Panc1 (cell line): ENCODE results near the gene RNF7. TPM values are rescaled to one million over a fixed set of nuclear protein-coding genes. Genes with fewer than 3 reads are reported as not detected.

Experiments
- ATAC-seq: fragments of 200-7000 bp; cut with Tn5 transposase; 2 replicates; pipeline ENCODE4 v1.9.1; 2020; ENCODE audit warnings: mild to moderate bottlenecking, moderate library complexity
- BruUV-seq: library from RNA; stranded (reverse); fragments of 400-500 nt; replicated peaks from 2 replicates; lab custom pipeline; 2021; lab: Mats Ljungman, UMichigan
- CTCF ChIA-PET: fragments of 300-600 bp; sonication (Branson Sonifier 250); formaldehyde crosslinking; loops from one replicate; lab custom pipeline; 2022; ENCODE audit warnings: antibody characterized with exemption; lab: Charles Lee
- POLR2A ChIA-PET: fragments of 300-600 bp; sonication (Branson Sonifier 250); formaldehyde crosslinking; loops from one replicate; lab custom pipeline; 2022; ENCODE audit warnings: antibody characterized with exemption; lab: Charles Lee
- DNase-seq: peaks from one replicate; pipeline ENCODE4 v3.0.0-alpha.2; 2010; ENCODE audit warnings: low read depth, low spot score
- H3K27ac ChIP-seq: 2 replicates; pipeline ENCODE4 v1.5.1; 2011; ENCODE audit warnings: mild to moderate bottlenecking, low read length, inconsistent platforms
- H3K27me3 ChIP-seq: fragments of 200-500 bp; sonication (Bioruptor generic); 2 replicates; pipeline ENCODE4 v1.6.0; 2014; ENCODE audit warnings: low read length, inconsistent platforms; ENCODE audit not compliant: control insufficient read depth, insufficient read depth
- H3K36me3 ChIP-seq: fragments of 200-500 bp; sonication (Bioruptor generic); 2 replicates; pipeline ENCODE4 v1.5.1; 2014; ENCODE audit warnings: inconsistent platforms, mild to moderate bottlenecking, low read length, moderate library complexity; ENCODE audit not compliant: control insufficient read depth, insufficient read depth
- H3K4me1 ChIP-seq: 2 replicates; pipeline ENCODE4 v1.5.1; 2011; ENCODE audit warnings: inconsistent platforms, mild to moderate bottlenecking, low read length, moderate library complexity; ENCODE audit not compliant: control insufficient read depth, insufficient read depth
- H3K4me3 ChIP-seq, 2 experiments: 2 replicates each; pipeline ENCODE4 v1.5.1; 2011 to 2012; ENCODE audit warnings: low read depth in 2 of 2, low read length in 2 of 2, mild to moderate bottlenecking in 2 of 2, inconsistent platforms in 1 of 2, moderate library complexity in 1 of 2
- H3K9me3 ChIP-seq: fragments of 200-500 bp; sonication (Bioruptor generic); 2 replicates; pipeline ENCODE4 v1.5.1; 2014; ENCODE audit warnings: low read depth, mild to moderate bottlenecking, inconsistent platforms, low read length, moderate library complexity; ENCODE audit not compliant: control insufficient read depth, insufficient read depth
- POLR2AphosphoS5 ChIP-seq: IDR thresholded peaks from 2 replicates; pipeline ENCODE4 v1.6.1; 2012; ENCODE audit warnings: mild to moderate bottlenecking, low read depth, low read length, moderate library complexity
- SIN3A ChIP-seq: IDR thresholded peaks from 2 replicates; pipeline ENCODE4 v1.6.1; 2012; ENCODE audit warnings: low read depth, mild to moderate bottlenecking, low read length, moderate library complexity, borderline replicate concordance; ENCODE audit not compliant: insufficient read depth
- TCF7L2 ChIP-seq: IDR thresholded peaks from 2 replicates; pipeline ENCODE4 v1.6.1; 2011; ENCODE audit warnings: mild to moderate bottlenecking, low read depth, low read length, inconsistent platforms
- in situ Hi-C: cut with HindIII; loops from 2 replicates; pipeline ENCODE4 v1.10.0; 2016; ENCODE audit warnings: low sequenced_read_pairs, low pct_unique_long_range_greater_than_20kb
- intact Hi-C: fragments of 100-400 bp; cut with micrococcal nuclease; formaldehyde crosslinking; loops from one replicate; pipeline ENCODE4 v1.10.0; 2022; ENCODE audit not compliant: unreplicated experiment
- total RNA-seq: library from RNA; stranded (reverse); gene quantifications from one replicate; pipeline ENCODE4 v1.2.1, GENCODE V29; 2021; ENCODE audit not compliant: unreplicated experiment
- TF ChIP-seq, protein P1 (sequence below): fragments of 450-650 bp; IDR thresholded peaks from 2 replicates; pipeline ENCODE4 v1.5.1; 2017; ENCODE audit warnings: mild to moderate bottlenecking
- TF ChIP-seq, protein P2 (sequence below), 2 experiments: IDR thresholded peaks; 2 replicates each; pipeline ENCODE4 v1.6.1; 2011 to 2012; ENCODE audit warnings: low read depth in 2 of 2, control low read depth in 1 of 2, low read length in 1 of 2, mild to moderate bottlenecking in 1 of 2, moderate library complexity in 1 of 2; ENCODE audit not compliant: insufficient read depth in 1 of 2

Gene RNF7
- total RNA-seq, 1 experiment from 2014 or later = 87.3 TPM

DNA sequence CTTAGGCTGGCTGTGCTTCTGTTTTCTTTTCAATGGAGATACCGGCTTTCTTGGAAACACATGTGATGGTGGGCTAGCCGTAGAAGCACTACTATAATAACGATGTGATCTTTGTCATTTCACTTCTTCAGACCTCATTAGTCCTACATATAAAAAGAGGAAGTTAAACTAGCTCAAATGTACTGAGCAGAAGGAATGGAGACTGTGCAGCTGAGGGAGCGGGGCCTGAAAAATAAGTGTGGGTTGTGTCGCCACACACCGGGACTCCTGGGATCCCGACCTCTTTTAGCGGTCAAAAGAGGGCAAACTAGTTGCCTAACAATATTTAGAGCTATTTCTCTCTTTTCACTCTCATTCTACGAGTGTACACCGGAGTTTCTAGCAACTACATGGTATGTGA lies 1.0 kb upstream of the RNF7 start:
- in situ Hi-C loops (no loop called here), intact Hi-C loops (loop anchor here (5.0 to 10.0 kb wide), 3 partner anchors 155 to 258 kb away; no protein-coding TSS in a partner anchor)
- ChIA-PET POLR2A (no interaction called here), CTCF (no interaction called here)
- TF ChIP-seq SIN3A (no peak), POLR2AphosphoS5 (no peak)
- TF ChIP-seq, protein P1, sequence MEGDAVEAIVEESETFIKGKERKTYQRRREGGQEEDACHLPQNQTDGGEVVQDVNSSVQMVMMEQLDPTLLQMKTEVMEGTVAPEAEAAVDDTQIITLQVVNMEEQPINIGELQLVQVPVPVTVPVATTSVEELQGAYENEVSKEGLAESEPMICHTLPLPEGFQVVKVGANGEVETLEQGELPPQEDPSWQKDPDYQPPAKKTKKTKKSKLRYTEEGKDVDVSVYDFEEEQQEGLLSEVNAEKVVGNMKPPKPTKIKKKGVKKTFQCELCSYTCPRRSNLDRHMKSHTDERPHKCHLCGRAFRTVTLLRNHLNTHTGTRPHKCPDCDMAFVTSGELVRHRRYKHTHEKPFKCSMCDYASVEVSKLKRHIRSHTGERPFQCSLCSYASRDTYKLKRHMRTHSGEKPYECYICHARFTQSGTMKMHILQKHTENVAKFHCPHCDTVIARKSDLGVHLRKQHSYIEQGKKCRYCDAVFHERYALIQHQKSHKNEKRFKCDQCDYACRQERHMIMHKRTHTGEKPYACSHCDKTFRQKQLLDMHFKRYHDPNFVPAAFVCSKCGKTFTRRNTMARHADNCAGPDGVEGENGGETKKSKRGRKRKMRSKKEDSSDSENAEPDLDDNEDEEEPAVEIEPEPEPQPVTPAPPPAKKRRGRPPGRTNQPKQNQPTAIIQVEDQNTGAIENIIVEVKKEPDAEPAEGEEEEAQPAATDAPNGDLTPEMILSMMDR = no peak
- no peaks in the 10 kb centered on the region for H3K27me3 ChIP-seq
- no peaks in the 10 kb centered on the region for H3K9me3 ChIP-seq
- no peak overlapping the region for H3K4me3 ChIP-seq
- ATAC-seq = no peak
- no peak for DNase-seq
- H3K4me1 ChIP-seq = peaks cover 26% of the 10 kb centered on the region
- H3K27ac ChIP-seq = peak overlapping the region; percentile 97; the same call in 1 of the 2 replicates
- peaks cover 5% of the 10 kb centered on the region for H3K36me3 ChIP-seq
- no TSS peak for BruUV-seq

DNA sequence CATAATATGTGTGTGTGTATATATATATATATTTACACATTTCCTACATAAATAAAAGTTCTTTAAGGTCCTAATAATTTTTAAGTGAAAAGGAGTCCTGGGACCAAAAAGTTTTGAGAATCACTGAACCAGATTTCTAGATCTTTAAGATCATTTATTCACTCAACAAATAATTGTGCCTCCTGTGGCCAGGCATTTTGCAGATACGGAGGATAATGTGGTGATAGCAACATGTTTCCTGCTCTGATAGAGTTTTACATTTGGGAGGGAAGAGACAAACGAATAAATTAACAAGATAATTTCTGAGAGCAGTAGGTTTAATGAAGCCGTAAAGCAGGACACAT lies 448 bp upstream of the RNF7 start:
- intact Hi-C loops = loop anchor here (2.0 to 10.0 kb wide), 4 partner anchors 137 to 257 kb away; no protein-coding TSS in a partner anchor
- no TSS peak for BruUV-seq
- POLR2A ChIA-PET = no interaction called here

More for the DNA sequence above, 448 bp upstream of the RNF7 start:
- in situ Hi-C loops = no loop called here
- DNase-seq (no peak), ATAC-seq (no peak)
- peak overlapping the region; percentile 51 to 88 for H3K4me3 ChIP-seq
- peaks cover 5% of the 10 kb centered on the region for H3K36me3 ChIP-seq
- no peak for TF ChIP-seq TCF7L2
- no peak for TF ChIP-seq POLR2AphosphoS5
- TF ChIP-seq, protein P1 = no peak
- no peak for TF ChIP-seq SIN3A
- TF ChIP-seq, protein P2, sequence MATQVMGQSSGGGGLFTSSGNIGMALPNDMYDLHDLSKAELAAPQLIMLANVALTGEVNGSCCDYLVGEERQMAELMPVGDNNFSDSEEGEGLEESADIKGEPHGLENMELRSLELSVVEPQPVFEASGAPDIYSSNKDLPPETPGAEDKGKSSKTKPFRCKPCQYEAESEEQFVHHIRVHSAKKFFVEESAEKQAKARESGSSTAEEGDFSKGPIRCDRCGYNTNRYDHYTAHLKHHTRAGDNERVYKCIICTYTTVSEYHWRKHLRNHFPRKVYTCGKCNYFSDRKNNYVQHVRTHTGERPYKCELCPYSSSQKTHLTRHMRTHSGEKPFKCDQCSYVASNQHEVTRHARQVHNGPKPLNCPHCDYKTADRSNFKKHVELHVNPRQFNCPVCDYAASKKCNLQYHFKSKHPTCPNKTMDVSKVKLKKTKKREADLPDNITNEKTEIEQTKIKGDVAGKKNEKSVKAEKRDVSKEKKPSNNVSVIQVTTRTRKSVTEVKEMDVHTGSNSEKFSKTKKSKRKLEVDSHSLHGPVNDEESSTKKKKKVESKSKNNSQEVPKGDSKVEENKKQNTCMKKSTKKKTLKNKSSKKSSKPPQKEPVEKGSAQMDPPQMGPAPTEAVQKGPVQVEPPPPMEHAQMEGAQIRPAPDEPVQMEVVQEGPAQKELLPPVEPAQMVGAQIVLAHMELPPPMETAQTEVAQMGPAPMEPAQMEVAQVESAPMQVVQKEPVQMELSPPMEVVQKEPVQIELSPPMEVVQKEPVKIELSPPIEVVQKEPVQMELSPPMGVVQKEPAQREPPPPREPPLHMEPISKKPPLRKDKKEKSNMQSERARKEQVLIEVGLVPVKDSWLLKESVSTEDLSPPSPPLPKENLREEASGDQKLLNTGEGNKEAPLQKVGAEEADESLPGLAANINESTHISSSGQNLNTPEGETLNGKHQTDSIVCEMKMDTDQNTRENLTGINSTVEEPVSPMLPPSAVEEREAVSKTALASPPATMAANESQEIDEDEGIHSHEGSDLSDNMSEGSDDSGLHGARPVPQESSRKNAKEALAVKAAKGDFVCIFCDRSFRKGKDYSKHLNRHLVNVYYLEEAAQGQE (IDR thresholded peaks at IDR 0.05; ENCODE audit: insufficient read depth in 1 of 2, low read depth in 2 of 2, low read length in 1 of 2) = no peak
- peak overlapping the region; percentile 97 for H3K27ac ChIP-seq
- H3K27me3 ChIP-seq = no peaks in the 10 kb centered on the region
- no peaks in the 10 kb centered on the region for H3K9me3 ChIP-seq
- CTCF ChIA-PET = interaction anchor here (1.2 kb wide), 1 partner anchor 137 kb away, joined by 6 read pairs; no protein-coding TSS in a partner anchor
- H3K4me1 ChIP-seq = peaks cover 26% of the 10 kb centered on the region
